Common myeloid progenitor, CD34-positive (primary cell): ENCODE results near the gene COPZ2.
A peak's percentile ranks its signal among the peaks of the same experiment; 100 is the strongest.

ENCODE experiments used
- CTCF ChIA-PET: fragments of 350-600 bp; sonication (Branson Sonifier 250); formaldehyde crosslinking; loops from one replicate; lab custom pipeline; 2021; ENCODE audit warnings: antibody characterized with exemption; lab: Charles Lee
- POLR2A ChIA-PET: fragments of 350-600 bp; sonication (Branson Sonifier 250); formaldehyde crosslinking; loops from one replicate; lab custom pipeline; 2021; ENCODE audit warnings: antibody characterized with exemption; lab: Charles Lee
- DNase-seq, 3 donors: peaks; one replicate each; pipeline versions ENCODE4 v3.0.0 to v3.0.0-alpha.2; 2013
- H3K27ac ChIP-seq, 2 experiments: 1 replicate in 1 of 2; 2 replicates in 1 of 2; pipeline ENCODE4 v1.7.0; 2013; ENCODE audit warnings: inconsistent platforms in 2 of 2, low read length in 2 of 2, mild to moderate bottlenecking in 2 of 2, low read depth in 1 of 2, moderate library complexity in 1 of 2; ENCODE audit not compliant: severe bottlenecking in 2 of 2, insufficient read depth in 1 of 2, poor library complexity in 1 of 2
- H3K27me3 ChIP-seq, 5 experiments: replicated peaks in 2 of 5; 1 replicate in 3 of 5; 2 replicates in 2 of 5; pipeline versions ENCODE4 v1.6.1 to v1.7.0; 2013; ENCODE audit warnings: low read length in 4 of 5, mild to moderate bottlenecking in 2 of 5, moderate library complexity in 2 of 5, inconsistent platforms in 1 of 5; ENCODE audit not compliant: insufficient read depth in 5 of 5, control insufficient read depth in 4 of 5
- H3K36me3 ChIP-seq, 4 experiments: 1 replicate in 2 of 4; 2 replicates in 2 of 4; pipeline versions ENCODE4 v1.6.1 to v1.7.0; 2013; ENCODE audit warnings: low read length in 3 of 4, control low read depth in 1 of 4, mild to moderate bottlenecking in 1 of 4; ENCODE audit not compliant: control insufficient read depth in 4 of 4, insufficient read depth in 4 of 4
- H3K4me1 ChIP-seq, 4 experiments: 1 replicate in 3 of 4; 2 replicates in 1 of 4; pipeline versions ENCODE4 v1.6.1 to v1.7.1; 2013; ENCODE audit warnings: low read length in 3 of 4, mild to moderate bottlenecking in 3 of 4, control low read depth in 1 of 4, inconsistent platforms in 1 of 4, moderate library complexity in 1 of 4; ENCODE audit not compliant: control insufficient read depth in 4 of 4, insufficient read depth in 4 of 4; ENCODE audit errors: control extremely low read depth in 1 of 4
- H3K4me3 ChIP-seq, 7 experiments: 1 replicate in 4 of 7; 2 replicates in 3 of 7; pipeline versions ENCODE4 v1.5.1 to v1.7.0; 2013; ENCODE audit warnings: mild to moderate bottlenecking in 7 of 7, low read length in 6 of 7, moderate library complexity in 6 of 7, inconsistent platforms in 2 of 7, low read depth in 2 of 7, control low read depth in 1 of 7; ENCODE audit not compliant: insufficient read depth in 4 of 7, control insufficient read depth in 1 of 7; ENCODE audit errors: extremely low read depth in 1 of 7
- H3K9me3 ChIP-seq, 5 experiments: 1 replicate in 4 of 5; 2 replicates in 1 of 5; pipeline versions ENCODE4 v1.6.1 to v1.7.1; 2013; ENCODE audit warnings: low read length in 4 of 5, mild to moderate bottlenecking in 2 of 5, inconsistent platforms in 1 of 5, low read depth in 1 of 5, moderate library complexity in 1 of 5; ENCODE audit not compliant: control insufficient read depth in 4 of 5, insufficient read depth in 2 of 5; ENCODE audit errors: control extremely low read depth in 1 of 5
- WGBS: methylation state at CpG from one replicate; pipeline ENCODE4 v1.1.5; 2013; ENCODE audit not compliant: insufficient coverage; 5-methylcytosine and 5-hydroxymethylcytosine counted together

The COPZ2 gene

GRCh38 chr17:47987240-47987835 lies 50.3 kb downstream of the COPZ2 start:
- POLR2A ChIA-PET = interaction anchor here (1.4 kb wide), 1 partner anchor 30 kb away, joined by 3 read pairs; no protein-coding TSS in a partner anchor
- WGBS = 91% methylated on average over 9 of the region's 17 CpGs
- no peak overlapping the region for H3K27ac ChIP-seq
- peaks cover 0 to 17% (median 1%) of the 10 kb centered on the region in 4 experiments for H3K36me3 ChIP-seq
- H3K27me3 ChIP-seq = peaks cover 0 to 22% (median 0%) of the 10 kb centered on the region in 5 experiments
- H3K4me3 ChIP-seq = no peak overlapping the region
- no peak for DNase-seq
- CTCF ChIA-PET = interaction anchor here (0.6 to 23.5 kb wide), 5 partner anchors 9 to 87 kb away, joined by 3 to 511 read pairs (median 6); no protein-coding TSS in a partner anchor
- no peaks in the 10 kb centered on the region for H3K9me3 ChIP-seq
- H3K4me1 ChIP-seq = peaks cover 4 to 23% (median 21%) of the 10 kb centered on the region in 4 experiments

- H3K36me3 ChIP-seq = peaks cover 0 to 22% (median 3%) of the 10 kb centered on the region in 4 experiments
- H3K4me1 ChIP-seq = peaks cover 4 to 31% (median 29%) of the 10 kb centered on the region in 4 experiments
- no peak for DNase-seq
- no peak overlapping the region for H3K27ac ChIP-seq
- 100% methylated on average over 3 of the region's 5 CpGs for WGBS
- no peak overlapping the region for H3K4me3 ChIP-seq
- no peaks in the 10 kb centered on the region for H3K9me3 ChIP-seq
- H3K27me3 ChIP-seq = peaks cover 0 to 22% (median 0%) of the 10 kb centered on the region in 5 experiments
- CTCF ChIA-PET = interaction anchor here (0.6 to 23.5 kb wide), 5 partner anchors 8 to 88 kb away, joined by 3 to 511 read pairs (median 6); no protein-coding TSS in a partner anchor
- POLR2A ChIA-PET = interaction anchor here (1.4 kb wide), 1 partner anchor 31 kb away, joined by 3 read pairs; no protein-coding TSS in a partner anchor
Observed at GRCh38 chr17:47986520-47986919, 51.1 kb downstream of the COPZ2 start.

- Histone ChIP-seq H3K27ac (no peak overlapping the region), H3K9me3 (no peaks in the 10 kb centered on the region), H3K4me3 (peak overlapping the region in 1 of 7 experiments; percentile 15), H3K27me3 (peaks cover 0 to 17% (median 0%) of the 10 kb centered on the region in 5 experiments), H3K4me1 (peaks cover 4 to 45% (median 41%) of the 10 kb centered on the region in 4 experiments), H3K36me3 (peaks cover 13 to 46% (median 24%) of the 10 kb centered on the region in 4 experiments)
- CTCF ChIA-PET = interaction anchor here (0.8 to 23.5 kb wide), 6 partner anchors 16 to 114 kb away, joined by 3 to 511 read pairs (median 5); no protein-coding TSS in a partner anchor
- no peak for DNase-seq
- POLR2A ChIA-PET = interaction anchor here (0.5 to 1.1 kb wide), 4 partner anchors 19 to 563 kb away, joined by 3 read pairs; no protein-coding TSS in a partner anchor
- 91% methylated on average over 9 of the region's 11 CpGs for WGBS
Observed at GRCh38 chr17:47983492-47984223, 53.9 kb downstream of the COPZ2 start.

- no peak overlapping the region for H3K27ac ChIP-seq
- POLR2A ChIA-PET = interaction anchor here (0.6 to 1.1 kb wide), 3 partner anchors 20 to 564 kb away, joined by 3 read pairs; no protein-coding TSS in a partner anchor
- no peaks in the 10 kb centered on the region for H3K9me3 ChIP-seq
- peaks cover 14 to 49% (median 27%) of the 10 kb centered on the region in 4 experiments for H3K36me3 ChIP-seq
- WGBS = 51% methylated on average over 8 of the region's 9 CpGs
- H3K4me1 ChIP-seq = peaks cover 4 to 45% (median 41%) of the 10 kb centered on the region in 4 experiments
- CTCF ChIA-PET = interaction anchor here (0.8 to 29.2 kb wide), 7 partner anchors 17 to 115 kb away, joined by 3 to 511 read pairs (median 7); partner anchors contain the start of genes PNPO and PRR15L
- no peak for DNase-seq
- peaks cover 0 to 14% (median 0%) of the 10 kb centered on the region in 5 experiments for H3K27me3 ChIP-seq
- H3K4me3 ChIP-seq = peak overlapping the region in 1 of 7 experiments; percentile 15
Observed at GRCh38 chr17:47982645-47983390, 54.8 kb downstream of the COPZ2 start.

DNA sequence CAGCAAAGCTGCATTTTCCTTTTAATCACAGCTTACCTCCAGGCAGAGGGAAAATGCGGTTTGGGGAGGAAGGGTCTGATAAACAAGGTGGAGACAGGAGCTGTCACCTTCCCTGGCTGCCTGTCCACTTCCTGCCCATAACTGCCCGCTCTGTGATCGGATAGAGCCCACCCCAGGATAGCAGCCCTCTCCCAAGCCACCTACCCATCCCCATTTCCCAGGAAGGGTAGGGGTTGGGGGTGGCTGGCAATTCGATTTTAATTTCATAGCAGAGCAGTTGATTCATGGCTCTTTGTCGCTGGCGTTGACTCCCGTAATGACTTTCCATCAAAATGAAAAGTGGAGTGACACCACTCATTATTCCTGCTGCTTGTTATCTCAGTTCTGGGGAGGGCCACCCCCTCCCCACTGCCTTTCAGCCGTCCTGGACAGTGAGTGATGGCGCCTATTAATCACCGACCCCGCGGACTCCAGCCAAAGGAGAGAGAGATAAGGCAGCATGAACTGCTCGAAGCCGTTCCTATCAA lies 55.4 kb downstream of the COPZ2 start:
- 73% methylated on average over 8 of the region's 14 CpGs for WGBS
- peaks cover 0 to 8% (median 0%) of the 10 kb centered on the region in 5 experiments for H3K27me3 ChIP-seq
- peaks cover 14 to 55% (median 29%) of the 10 kb centered on the region in 4 experiments for H3K36me3 ChIP-seq
- no peak for DNase-seq
- ChIA-PET POLR2A (interaction anchor here (1.0 kb wide), 1 partner anchor 30 kb away, joined by 3 read pairs; no protein-coding TSS in a partner anchor), CTCF (interaction anchor here (1.3 to 29.2 kb wide), 4 partner anchors 17 to 56 kb away, joined by 3 to 511 read pairs (median 292); partner anchors contain the start of genes PNPO and PRR15L)
- no peak overlapping the region for H3K27ac ChIP-seq
- no peaks in the 10 kb centered on the region for H3K9me3 ChIP-seq
- peaks cover 4 to 45% (median 41%) of the 10 kb centered on the region in 4 experiments for H3K4me1 ChIP-seq
- H3K4me3 ChIP-seq = peak overlapping the region in 3 of 7 experiments; percentile 7 to 25 (median 14)

- Histone ChIP-seq H3K27ac (no peak overlapping the region), H3K4me3 (peak overlapping the region in 1 of 7 experiments; percentile 25), H3K9me3 (no peaks in the 10 kb centered on the region), H3K36me3 (peaks cover 17 to 59% (median 31%) of the 10 kb centered on the region in 4 experiments), H3K27me3 (peaks cover 0 to 3% (median 0%) of the 10 kb centered on the region in 5 experiments), H3K4me1 (peaks cover 4 to 45% (median 41%) of the 10 kb centered on the region in 4 experiments)
- DNase-seq = peak; percentile 58 to 89 (median 83)
- ChIA-PET POLR2A (interaction anchor here (1.0 kb wide), 1 partner anchor 31 kb away, joined by 3 read pairs; no protein-coding TSS in a partner anchor), CTCF (interaction anchor here (1.2 to 29.2 kb wide), 6 partner anchors 12 to 99 kb away, joined by 3 to 511 read pairs (median 52); partner anchors contain the start of genes CDK5RAP3, PNPO and PRR15L)
- 2% methylated on average over 7 of the region's 9 CpGs for WGBS
Observed at GRCh38 chr17:47981462-47981861, 56.1 kb downstream of the COPZ2 start.
